Measurements from ENCODE around the gene AEBP1. TPM values are rescaled to one million over a fixed set of nuclear protein-coding genes. Genes with fewer than 3 reads are reported as not detected.

The AEBP1 gene
- total and polyA plus RNA-seq, 2 experiments from 2014 or later = 15.1 to 42.0 TPM

DNA sequence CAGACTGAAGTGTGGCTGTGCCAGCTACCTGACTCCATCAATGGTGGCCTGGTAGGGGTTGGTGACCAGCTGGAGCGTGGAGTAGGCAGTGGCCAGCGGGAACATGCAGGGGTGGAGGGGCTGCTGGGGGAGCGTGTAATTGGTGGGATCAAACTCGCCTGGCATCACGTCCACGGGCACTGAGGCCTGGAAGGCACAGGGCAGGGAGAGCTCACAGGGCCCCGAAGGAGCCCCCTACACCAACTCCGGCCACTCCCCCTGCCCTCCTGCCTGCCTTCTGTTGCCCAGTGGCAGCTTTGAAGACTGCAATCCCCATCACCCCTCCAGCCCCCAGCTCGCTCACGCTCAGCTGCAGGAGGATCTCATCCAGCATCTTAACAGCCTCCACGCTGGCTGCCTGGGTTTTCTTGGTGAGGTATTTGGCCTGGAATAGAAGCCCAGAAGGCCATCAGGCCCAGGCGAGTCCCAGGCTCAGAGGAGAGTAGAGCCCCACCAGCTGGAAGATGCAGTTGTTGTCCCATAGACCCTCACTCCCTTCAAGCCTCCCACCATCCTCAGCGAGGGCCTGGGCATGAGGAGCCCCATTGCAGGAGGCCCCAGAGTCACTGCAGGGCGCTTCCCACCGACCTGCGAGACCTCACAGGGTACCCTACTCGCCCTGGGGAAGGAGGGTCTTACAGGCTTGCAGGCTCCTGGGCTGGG is 12.1 kb downstream of the AEBP1 start:
- H3K4me3 Mint-ChIP-seq = no peak overlapping the region
- TF ChIP-seq ZNF114 (CRISPR knock-in tag; IDR thresholded peaks at IDR 0.05) = no peak
- no peak for TF ChIP-seq NANOG (IDR thresholded peaks at IDR 0.05; ENCODE audit: borderline replicate concordance)
- TF ChIP-seq, protein P1, sequence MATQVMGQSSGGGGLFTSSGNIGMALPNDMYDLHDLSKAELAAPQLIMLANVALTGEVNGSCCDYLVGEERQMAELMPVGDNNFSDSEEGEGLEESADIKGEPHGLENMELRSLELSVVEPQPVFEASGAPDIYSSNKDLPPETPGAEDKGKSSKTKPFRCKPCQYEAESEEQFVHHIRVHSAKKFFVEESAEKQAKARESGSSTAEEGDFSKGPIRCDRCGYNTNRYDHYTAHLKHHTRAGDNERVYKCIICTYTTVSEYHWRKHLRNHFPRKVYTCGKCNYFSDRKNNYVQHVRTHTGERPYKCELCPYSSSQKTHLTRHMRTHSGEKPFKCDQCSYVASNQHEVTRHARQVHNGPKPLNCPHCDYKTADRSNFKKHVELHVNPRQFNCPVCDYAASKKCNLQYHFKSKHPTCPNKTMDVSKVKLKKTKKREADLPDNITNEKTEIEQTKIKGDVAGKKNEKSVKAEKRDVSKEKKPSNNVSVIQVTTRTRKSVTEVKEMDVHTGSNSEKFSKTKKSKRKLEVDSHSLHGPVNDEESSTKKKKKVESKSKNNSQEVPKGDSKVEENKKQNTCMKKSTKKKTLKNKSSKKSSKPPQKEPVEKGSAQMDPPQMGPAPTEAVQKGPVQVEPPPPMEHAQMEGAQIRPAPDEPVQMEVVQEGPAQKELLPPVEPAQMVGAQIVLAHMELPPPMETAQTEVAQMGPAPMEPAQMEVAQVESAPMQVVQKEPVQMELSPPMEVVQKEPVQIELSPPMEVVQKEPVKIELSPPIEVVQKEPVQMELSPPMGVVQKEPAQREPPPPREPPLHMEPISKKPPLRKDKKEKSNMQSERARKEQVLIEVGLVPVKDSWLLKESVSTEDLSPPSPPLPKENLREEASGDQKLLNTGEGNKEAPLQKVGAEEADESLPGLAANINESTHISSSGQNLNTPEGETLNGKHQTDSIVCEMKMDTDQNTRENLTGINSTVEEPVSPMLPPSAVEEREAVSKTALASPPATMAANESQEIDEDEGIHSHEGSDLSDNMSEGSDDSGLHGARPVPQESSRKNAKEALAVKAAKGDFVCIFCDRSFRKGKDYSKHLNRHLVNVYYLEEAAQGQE (IDR thresholded peaks at IDR 0.05; ENCODE audit: unreplicated experiment) = no peak
- no peak for TF ChIP-seq ZNF331 (CRISPR knock-in tag; IDR thresholded peaks at IDR 0.05; ENCODE audit: low read depth)
- no peak for TF ChIP-seq POLR2AphosphoS5 (IDR thresholded peaks at IDR 0.05; ENCODE audit: low read depth)
- TF ChIP-seq EZH2phosphoT487 (IDR thresholded peaks at IDR 0.05; ENCODE audit: unreplicated experiment) = no peak
- no peak for TF ChIP-seq EZH2 (IDR thresholded peaks at IDR 0.05; ENCODE audit: low read depth, unreplicated experiment)
- no peak for TF ChIP-seq STAT1 (IDR thresholded peaks at IDR 0.05; ENCODE audit: unreplicated experiment)
- TF ChIP-seq, protein P2, sequence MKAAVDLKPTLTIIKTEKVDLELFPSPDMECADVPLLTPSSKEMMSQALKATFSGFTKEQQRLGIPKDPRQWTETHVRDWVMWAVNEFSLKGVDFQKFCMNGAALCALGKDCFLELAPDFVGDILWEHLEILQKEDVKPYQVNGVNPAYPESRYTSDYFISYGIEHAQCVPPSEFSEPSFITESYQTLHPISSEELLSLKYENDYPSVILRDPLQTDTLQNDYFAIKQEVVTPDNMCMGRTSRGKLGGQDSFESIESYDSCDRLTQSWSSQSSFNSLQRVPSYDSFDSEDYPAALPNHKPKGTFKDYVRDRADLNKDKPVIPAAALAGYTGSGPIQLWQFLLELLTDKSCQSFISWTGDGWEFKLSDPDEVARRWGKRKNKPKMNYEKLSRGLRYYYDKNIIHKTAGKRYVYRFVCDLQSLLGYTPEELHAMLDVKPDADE (IDR thresholded peaks at IDR 0.05) = no peak
- TF ChIP-seq, protein P3, sequence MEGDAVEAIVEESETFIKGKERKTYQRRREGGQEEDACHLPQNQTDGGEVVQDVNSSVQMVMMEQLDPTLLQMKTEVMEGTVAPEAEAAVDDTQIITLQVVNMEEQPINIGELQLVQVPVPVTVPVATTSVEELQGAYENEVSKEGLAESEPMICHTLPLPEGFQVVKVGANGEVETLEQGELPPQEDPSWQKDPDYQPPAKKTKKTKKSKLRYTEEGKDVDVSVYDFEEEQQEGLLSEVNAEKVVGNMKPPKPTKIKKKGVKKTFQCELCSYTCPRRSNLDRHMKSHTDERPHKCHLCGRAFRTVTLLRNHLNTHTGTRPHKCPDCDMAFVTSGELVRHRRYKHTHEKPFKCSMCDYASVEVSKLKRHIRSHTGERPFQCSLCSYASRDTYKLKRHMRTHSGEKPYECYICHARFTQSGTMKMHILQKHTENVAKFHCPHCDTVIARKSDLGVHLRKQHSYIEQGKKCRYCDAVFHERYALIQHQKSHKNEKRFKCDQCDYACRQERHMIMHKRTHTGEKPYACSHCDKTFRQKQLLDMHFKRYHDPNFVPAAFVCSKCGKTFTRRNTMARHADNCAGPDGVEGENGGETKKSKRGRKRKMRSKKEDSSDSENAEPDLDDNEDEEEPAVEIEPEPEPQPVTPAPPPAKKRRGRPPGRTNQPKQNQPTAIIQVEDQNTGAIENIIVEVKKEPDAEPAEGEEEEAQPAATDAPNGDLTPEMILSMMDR (conservative IDR thresholded peaks at IDR 0.05; ENCODE audit: low read depth in 2 of 2) = no peak
- TF ChIP-seq JUNB (IDR thresholded peaks at IDR 0.05; ENCODE audit: unreplicated experiment) = no peak
- no peak for TF ChIP-seq CREB1 (CRISPR knock-in tag; IDR thresholded peaks at IDR 0.05; ENCODE audit: low read depth)
- TF ChIP-seq, protein P4, sequence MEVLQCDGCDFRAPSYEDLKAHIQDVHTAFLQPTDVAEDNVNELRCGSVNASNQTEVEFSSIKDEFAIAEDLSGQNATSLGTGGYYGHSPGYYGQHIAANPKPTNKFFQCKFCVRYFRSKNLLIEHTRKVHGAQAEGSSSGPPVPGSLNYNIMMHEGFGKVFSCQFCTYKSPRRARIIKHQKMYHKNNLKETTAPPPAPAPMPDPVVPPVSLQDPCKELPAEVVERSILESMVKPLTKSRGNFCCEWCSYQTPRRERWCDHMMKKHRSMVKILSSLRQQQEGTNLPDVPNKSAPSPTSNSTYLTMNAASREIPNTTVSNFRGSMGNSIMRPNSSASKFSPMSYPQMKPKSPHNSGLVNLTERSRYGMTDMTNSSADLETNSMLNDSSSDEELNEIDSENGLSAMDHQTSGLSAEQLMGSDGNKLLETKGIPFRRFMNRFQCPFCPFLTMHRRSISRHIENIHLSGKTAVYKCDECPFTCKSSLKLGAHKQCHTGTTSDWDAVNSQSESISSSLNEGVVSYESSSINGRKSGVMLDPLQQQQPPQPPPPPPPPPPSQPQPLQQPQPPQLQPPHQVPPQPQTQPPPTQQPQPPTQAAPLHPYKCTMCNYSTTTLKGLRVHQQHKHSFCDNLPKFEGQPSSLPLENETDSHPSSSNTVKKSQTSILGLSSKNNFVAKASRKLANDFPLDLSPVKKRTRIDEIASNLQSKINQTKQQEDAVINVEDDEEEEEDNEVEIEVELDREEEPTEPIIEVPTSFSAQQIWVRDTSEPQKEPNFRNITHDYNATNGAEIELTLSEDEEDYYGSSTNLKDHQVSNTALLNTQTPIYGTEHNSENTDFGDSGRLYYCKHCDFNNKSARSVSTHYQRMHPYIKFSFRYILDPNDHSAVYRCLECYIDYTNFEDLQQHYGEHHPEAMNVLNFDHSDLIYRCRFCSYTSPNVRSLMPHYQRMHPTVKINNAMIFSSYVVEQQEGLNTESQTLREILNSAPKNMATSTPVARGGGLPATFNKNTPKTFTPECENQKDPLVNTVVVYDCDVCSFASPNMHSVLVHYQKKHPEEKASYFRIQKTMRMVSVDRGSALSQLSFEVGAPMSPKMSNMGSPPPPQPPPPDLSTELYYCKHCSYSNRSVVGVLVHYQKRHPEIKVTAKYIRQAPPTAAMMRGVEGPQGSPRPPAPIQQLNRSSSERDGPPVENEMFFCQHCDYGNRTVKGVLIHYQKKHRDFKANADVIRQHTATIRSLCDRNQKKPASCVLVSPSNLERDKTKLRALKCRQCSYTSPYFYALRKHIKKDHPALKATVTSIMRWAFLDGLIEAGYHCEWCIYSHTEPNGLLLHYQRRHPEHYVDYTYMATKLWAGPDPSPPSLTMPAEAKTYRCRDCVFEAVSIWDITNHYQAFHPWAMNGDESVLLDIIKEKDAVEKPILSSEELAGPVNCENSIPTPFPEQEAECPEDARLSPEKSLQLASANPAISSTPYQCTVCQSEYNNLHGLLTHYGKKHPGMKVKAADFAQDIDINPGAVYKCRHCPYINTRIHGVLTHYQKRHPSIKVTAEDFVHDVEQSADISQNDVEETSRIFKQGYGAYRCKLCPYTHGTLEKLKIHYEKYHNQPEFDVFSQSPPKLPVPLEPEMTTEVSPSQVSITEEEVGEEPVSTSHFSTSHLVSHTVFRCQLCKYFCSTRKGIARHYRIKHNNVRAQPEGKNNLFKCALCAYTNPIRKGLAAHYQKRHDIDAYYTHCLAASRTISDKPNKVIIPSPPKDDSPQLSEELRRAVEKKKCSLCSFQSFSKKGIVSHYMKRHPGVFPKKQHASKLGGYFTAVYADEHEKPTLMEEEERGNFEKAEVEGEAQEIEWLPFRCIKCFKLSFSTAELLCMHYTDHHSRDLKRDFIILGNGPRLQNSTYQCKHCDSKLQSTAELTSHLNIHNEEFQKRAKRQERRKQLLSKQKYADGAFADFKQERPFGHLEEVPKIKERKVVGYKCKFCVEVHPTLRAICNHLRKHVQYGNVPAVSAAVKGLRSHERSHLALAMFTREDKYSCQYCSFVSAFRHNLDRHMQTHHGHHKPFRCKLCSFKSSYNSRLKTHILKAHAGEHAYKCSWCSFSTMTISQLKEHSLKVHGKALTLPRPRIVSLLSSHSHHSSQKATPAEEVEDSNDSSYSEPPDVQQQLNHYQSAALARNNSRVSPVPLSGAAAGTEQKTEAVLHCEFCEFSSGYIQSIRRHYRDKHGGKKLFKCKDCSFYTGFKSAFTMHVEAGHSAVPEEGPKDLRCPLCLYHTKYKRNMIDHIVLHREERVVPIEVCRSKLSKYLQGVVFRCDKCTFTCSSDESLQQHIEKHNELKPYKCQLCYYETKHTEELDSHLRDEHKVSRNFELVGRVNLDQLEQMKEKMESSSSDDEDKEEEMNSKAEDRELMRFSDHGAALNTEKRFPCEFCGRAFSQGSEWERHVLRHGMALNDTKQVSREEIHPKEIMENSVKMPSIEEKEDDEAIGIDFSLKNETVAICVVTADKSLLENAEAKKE (CRISPR knock-in tag; IDR thresholded peaks at IDR 0.05) = no peak
- peaks cover 6% of the 10 kb centered on the region for H3K79me2 ChIP-seq (replicated peaks; ENCODE audit: insufficient read depth)
- H3K36me3 Mint-ChIP-seq (ENCODE audit: low read depth) = peaks cover 68% of the 10 kb centered on the region
- no peak overlapping the region for H3K4me3 ChIP-seq
- no peak overlapping the region for H3K4me2 ChIP-seq
- H3K27me3 ChIP-seq (ENCODE audit: insufficient read depth) = no peaks in the 10 kb centered on the region
- no peaks in the 10 kb centered on the region for H3K9me2 ChIP-seq (ENCODE audit: insufficient read depth)
- H4K20me1 ChIP-seq (replicated peaks; ENCODE audit: insufficient read depth) = peaks cover 3% of the 10 kb centered on the region
- H3K4me1 Mint-ChIP-seq = peaks cover 9% of the 10 kb centered on the region
- H3F3A ChIP-seq (replicated peaks; ENCODE audit: low read depth) = 0 out of 2 replicates have a peak, but pooled peaks cover 2% of the 10 kb centered on the region
- no peak overlapping the region for H3K27ac Mint-ChIP-seq
- H3K36me3 ChIP-seq (ENCODE audit: insufficient read depth) = peaks cover 7% of the 10 kb centered on the region; the same call in 1 of the 2 replicates
- no peaks in the 10 kb centered on the region; the same call in 2 of the 3 replicates for H3K9me3 Mint-ChIP-seq
- peaks cover 15% of the 10 kb centered on the region for H3K27me3 Mint-ChIP-seq (ENCODE audit: insufficient read depth, low read depth, poor library complexity)
- ATAC-seq (no peak), DNase-seq (ENCODE audit: low spot score) (no peak)
- H2AFZ ChIP-seq = no peak overlapping the region
- no peaks in the 10 kb centered on the region for H3K4me1 ChIP-seq (ENCODE audit: insufficient read depth)
- H3K27ac ChIP-seq (ENCODE audit: low read depth) = no peak overlapping the region
